Measurements from ENCODE around the gene PRICKLE2. TPM values are rescaled to one million over a fixed set of nuclear protein-coding genes. Genes with fewer than 3 reads are reported as not detected.

Gene PRICKLE2
- total and polyA plus RNA-seq, 2 donors (not counting 3 experiments of a cell fraction or from before 2014, with no cell fraction given): 3.0 to 7.1 TPM

DNA sequence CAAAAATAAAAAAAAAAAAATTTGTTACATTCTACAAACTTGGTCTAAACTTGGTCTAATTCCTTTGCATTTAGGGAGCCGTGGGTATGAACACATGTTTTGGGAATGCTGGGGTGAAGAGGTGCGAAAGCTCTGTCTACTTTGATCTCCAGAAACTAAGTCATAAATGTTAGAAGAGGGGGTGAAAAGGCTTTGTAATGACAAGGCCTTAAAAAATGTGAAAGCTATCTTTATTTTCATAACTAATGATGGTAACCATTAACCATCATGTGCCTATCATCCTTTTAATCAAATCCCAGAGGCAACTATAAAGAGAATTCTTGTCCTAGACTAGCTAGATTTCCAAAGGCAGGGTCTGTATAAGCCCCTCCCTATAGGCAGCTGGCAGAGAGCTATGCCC, 60.9 kb downstream of the PRICKLE2 start:
- H3K4me3 ChIP-seq (replicated peaks in 1 of 3; ENCODE audit: insufficient read depth in 1 of 3, low read depth in 1 of 3, low read length in 3 of 3): no peak overlapping the region
- FAIRE-seq (no peak), DNase-seq (ENCODE audit: low read depth, low spot score) (no peak)
- H2AFZ ChIP-seq (ENCODE audit: low read depth, low read length): no peak overlapping the region
- ChIA-PET CTCF (interaction anchor here (1.3 kb wide), 1 partner anchor 11 kb away, joined by 3 read pairs; no protein-coding TSS in a partner anchor), POLR2A (no interaction called here)
- intact Hi-C loops (cut with micrococcal nuclease) (loop anchor here (10.0 kb wide), 1 partner anchor 240 kb away; no protein-coding TSS in a partner anchor), dilution Hi-C loops (cut with MboI; ENCODE audit: extremely low pct_ligation_motif_present, low sequenced_read_pairs) (no loop called here)
- no TSS peak for BruUV-seq (replicated peaks)
- no peaks in the 10 kb centered on the region for H3K79me2 ChIP-seq (ENCODE audit: control insufficient read depth, insufficient read depth, low read length)
- no peaks in the 10 kb centered on the region for H3K27me3 ChIP-seq (ENCODE audit: control insufficient read depth in 2 of 2, insufficient read depth in 2 of 2, low read length in 2 of 2)
- no peaks in the 10 kb centered on the region for H3K9me3 ChIP-seq (replicated peaks; ENCODE audit: control insufficient read depth, insufficient read depth, low read length)
- no peaks in the 10 kb centered on the region for H3K9me1 ChIP-seq (replicated peaks; ENCODE audit: control insufficient read depth, extremely low read depth, insufficient read depth, low read length)
- no peak overlapping the region for H3K27ac ChIP-seq (ENCODE audit: insufficient read depth, low read depth, low read length)
- H4K20me1 ChIP-seq (replicated peaks; ENCODE audit: control insufficient read depth, extremely low read depth, insufficient read depth, low read length): no peaks in the 10 kb centered on the region
- TF ChIP-seq POLR2A (IDR thresholded peaks at IDR 0.05; ENCODE audit: low read depth, low read length) (no peak), EZH2 (IDR thresholded peaks at IDR 0.05; ENCODE audit: borderline replicate concordance, low read depth, low read length, severe bottlenecking) (no peak), GATA2 (IDR thresholded peaks at IDR 0.05; ENCODE audit: insufficient read depth, insufficient read length, low read depth, low read length) (no peak), POLR2AphosphoS5 (IDR thresholded peaks at IDR 0.05; ENCODE audit: insufficient read depth, low read depth, low read length) (no peak), MAX (IDR thresholded peaks at IDR 0.05; ENCODE audit: insufficient read depth, insufficient read length) (no peak), JUN (IDR thresholded peaks at IDR 0.05; ENCODE audit: borderline replicate concordance, insufficient read depth, insufficient read length, low read depth) (no peak), FOS (IDR thresholded peaks at IDR 0.05; ENCODE audit: borderline replicate concordance, insufficient read depth, low read length) (no peak)
- TF ChIP-seq, protein P1, sequence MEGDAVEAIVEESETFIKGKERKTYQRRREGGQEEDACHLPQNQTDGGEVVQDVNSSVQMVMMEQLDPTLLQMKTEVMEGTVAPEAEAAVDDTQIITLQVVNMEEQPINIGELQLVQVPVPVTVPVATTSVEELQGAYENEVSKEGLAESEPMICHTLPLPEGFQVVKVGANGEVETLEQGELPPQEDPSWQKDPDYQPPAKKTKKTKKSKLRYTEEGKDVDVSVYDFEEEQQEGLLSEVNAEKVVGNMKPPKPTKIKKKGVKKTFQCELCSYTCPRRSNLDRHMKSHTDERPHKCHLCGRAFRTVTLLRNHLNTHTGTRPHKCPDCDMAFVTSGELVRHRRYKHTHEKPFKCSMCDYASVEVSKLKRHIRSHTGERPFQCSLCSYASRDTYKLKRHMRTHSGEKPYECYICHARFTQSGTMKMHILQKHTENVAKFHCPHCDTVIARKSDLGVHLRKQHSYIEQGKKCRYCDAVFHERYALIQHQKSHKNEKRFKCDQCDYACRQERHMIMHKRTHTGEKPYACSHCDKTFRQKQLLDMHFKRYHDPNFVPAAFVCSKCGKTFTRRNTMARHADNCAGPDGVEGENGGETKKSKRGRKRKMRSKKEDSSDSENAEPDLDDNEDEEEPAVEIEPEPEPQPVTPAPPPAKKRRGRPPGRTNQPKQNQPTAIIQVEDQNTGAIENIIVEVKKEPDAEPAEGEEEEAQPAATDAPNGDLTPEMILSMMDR (IDR thresholded peaks at IDR 0.05; ENCODE audit: extremely low read depth in 1 of 2, insufficient read depth in 1 of 2, low read depth in 1 of 2, low read length in 2 of 2): no peak
- H3K4me1 ChIP-seq (ENCODE audit: control insufficient read depth, extremely low read depth, insufficient read depth, low read length): no peaks in the 10 kb centered on the region
- H3K4me2 ChIP-seq (ENCODE audit: insufficient read depth, low read length): no peak overlapping the region
- H3K36me3 ChIP-seq (ENCODE audit: control insufficient read depth in 2 of 2, extremely low read depth in 1 of 2, insufficient read depth in 2 of 2, low read length in 2 of 2): peaks cover 0 to 4% of the 10 kb centered on the region in 2 experiments
- H3K9ac ChIP-seq (replicated peaks; ENCODE audit: extremely low read depth, insufficient read depth, low read length): no peak overlapping the region
